ENCODE measurements around the gene UBE2D3.

The UBE2D3 gene

GRCh38 chr4:102787944-102788343, 39.4 kb downstream of the UBE2D3 start:
- no peak for DNase-seq

- DNase-seq, result no peak
Observed at GRCh38 chr4:102787096-102787881, 40.1 kb downstream of the UBE2D3 start.

- no peak for DNase-seq
Observed at GRCh38 chr4:102786279-102786678, 41.1 kb downstream of the UBE2D3 start.

GRCh38 chr4:102783006-102783405, 44.3 kb downstream of the UBE2D3 start:
- no peak for DNase-seq

- DNase-seq, result no peak
Observed at GRCh38 chr4:102781570-102781969, 45.8 kb downstream of the UBE2D3 start.

GRCh38 chr4:102780476-102781144, 46.7 kb downstream of the UBE2D3 start:
- no peak for DNase-seq

GRCh38 chr4:102779204-102779603, 48.1 kb downstream of the UBE2D3 start:
- no peak for DNase-seq

GRCh38 chr4:102778720-102779119, 48.6 kb downstream of the UBE2D3 start:
- no peak for DNase-seq

- no peak for DNase-seq
Observed at GRCh38 chr4:102775805-102776204, 51.5 kb downstream of the UBE2D3 start.

- DNase-seq, result no peak
Observed at GRCh38 chr4:102774254-102774653, 53.1 kb downstream of the UBE2D3 start.

- no peak for DNase-seq
Observed at GRCh38 chr4:102772738-102773340, 54.5 kb downstream of the UBE2D3 start.

GRCh38 chr4:102764901-102765300, 62.5 kb downstream of the UBE2D3 start:
- no peak for DNase-seq

GRCh38 chr4:102761906-102762305, 65.4 kb downstream of the UBE2D3 start:
- DNase-seq, result no peak

GRCh38 chr4:102761296-102761701, 66.1 kb downstream of the UBE2D3 start:
- DNase-seq, result peak; percentile 44

GRCh38 chr4:102760645-102761295, 66.6 kb downstream of the UBE2D3 start, which contains the start of gene MANBA:
Gene MANBA, minus strand, starts transcription at chr4:102760968. Its CDS starts 74 bp downstream, at chr4:102760894.
- peak; percentile 84 for DNase-seq

GRCh38 chr4:102759831-102760644, 67.3 kb downstream of the UBE2D3 start:
- DNase-seq, result peak; percentile 16

- no peak for DNase-seq
Observed at GRCh38 chr4:102758241-102759160, 68.8 kb downstream of the UBE2D3 start.

GRCh38 chr4:102757681-102758080, 69.7 kb downstream of the UBE2D3 start:
- no peak for DNase-seq

- DNase-seq, result no peak
Observed at GRCh38 chr4:102754044-102754443, 73.3 kb downstream of the UBE2D3 start.

GRCh38 chr4:102751941-102752340, 75.4 kb downstream of the UBE2D3 start:
- no peak for DNase-seq
